ENCODE measurements around the gene GNAI3.

- no peak for TF ChIP-seq CTCF (IDR thresholded peaks at IDR 0.05; ENCODE audit: insufficient read depth, low read length)
- no peak for TF ChIP-seq GABPA (IDR thresholded peaks at IDR 0.05; ENCODE audit: low read depth)
- TF ChIP-seq POLR2AphosphoS5 (IDR thresholded peaks at IDR 0.05; ENCODE audit: low read depth): peak; percentile 84
- peak; percentile 38 for TF ChIP-seq REST (IDR thresholded peaks at IDR 0.05; ENCODE audit: insufficient replicate concordance, low read depth)
- peak; percentile 36; the same call in 1 of the 2 replicates for TF ChIP-seq SPI1 (IDR thresholded peaks at IDR 0.05; ENCODE audit: borderline replicate concordance, low read depth)
These were observed 71.4 kb downstream of the GNAI3 start, which contains the start of the genes AMPD2 and GNAT2 for GRCh38 chr1:109619576-109620400.

All from HL-60 (cell line).